Panc1 (cell line): ENCODE results near the gene SNRNP48. TPM values are rescaled to one million over a fixed set of nuclear protein-coding genes. Genes with fewer than 3 reads are reported as not detected.

Experiments used
- ATAC-seq: fragments of 200-7000 bp; cut with Tn5 transposase; 2 replicates; pipeline ENCODE4 v1.9.1; 2020; ENCODE audit warnings: mild to moderate bottlenecking, moderate library complexity
- BruUV-seq: library from RNA; stranded (reverse); fragments of 400-500 nt; replicated peaks from 2 replicates; lab custom pipeline; 2021; lab: Mats Ljungman, UMichigan
- CTCF ChIA-PET: fragments of 300-600 bp; sonication (Branson Sonifier 250); formaldehyde crosslinking; loops from one replicate; lab custom pipeline; 2022; ENCODE audit warnings: antibody characterized with exemption; lab: Charles Lee
- POLR2A ChIA-PET: fragments of 300-600 bp; sonication (Branson Sonifier 250); formaldehyde crosslinking; loops from one replicate; lab custom pipeline; 2022; ENCODE audit warnings: antibody characterized with exemption; lab: Charles Lee
- DNase-seq: peaks from one replicate; pipeline ENCODE4 v3.0.0-alpha.2; 2010; ENCODE audit warnings: low read depth, low spot score
- H3K27ac ChIP-seq: 2 replicates; pipeline ENCODE4 v1.5.1; 2011; ENCODE audit warnings: mild to moderate bottlenecking, low read length, inconsistent platforms
- H3K27me3 ChIP-seq: fragments of 200-500 bp; sonication (Bioruptor generic); 2 replicates; pipeline ENCODE4 v1.6.0; 2014; ENCODE audit warnings: low read length, inconsistent platforms; ENCODE audit not compliant: control insufficient read depth, insufficient read depth
- H3K36me3 ChIP-seq: fragments of 200-500 bp; sonication (Bioruptor generic); 2 replicates; pipeline ENCODE4 v1.5.1; 2014; ENCODE audit warnings: inconsistent platforms, mild to moderate bottlenecking, low read length, moderate library complexity; ENCODE audit not compliant: control insufficient read depth, insufficient read depth
- H3K4me1 ChIP-seq: 2 replicates; pipeline ENCODE4 v1.5.1; 2011; ENCODE audit warnings: inconsistent platforms, mild to moderate bottlenecking, low read length, moderate library complexity; ENCODE audit not compliant: control insufficient read depth, insufficient read depth
- H3K4me3 ChIP-seq, 2 experiments: 2 replicates each; pipeline ENCODE4 v1.5.1; 2011 to 2012; ENCODE audit warnings: low read depth in 2 of 2, low read length in 2 of 2, mild to moderate bottlenecking in 2 of 2, inconsistent platforms in 1 of 2, moderate library complexity in 1 of 2
- H3K9me3 ChIP-seq: fragments of 200-500 bp; sonication (Bioruptor generic); 2 replicates; pipeline ENCODE4 v1.5.1; 2014; ENCODE audit warnings: low read depth, mild to moderate bottlenecking, inconsistent platforms, low read length, moderate library complexity; ENCODE audit not compliant: control insufficient read depth, insufficient read depth
- CTCF ChIP-seq: fragments of 450-650 bp; IDR thresholded peaks from 2 replicates; pipeline ENCODE4 v1.5.1; 2017; ENCODE audit warnings: mild to moderate bottlenecking
- POLR2AphosphoS5 ChIP-seq: IDR thresholded peaks from 2 replicates; pipeline ENCODE4 v1.6.1; 2012; ENCODE audit warnings: mild to moderate bottlenecking, low read depth, low read length, moderate library complexity
- REST ChIP-seq, 2 experiments: IDR thresholded peaks; 2 replicates each; pipeline ENCODE4 v1.6.1; 2011 to 2012; ENCODE audit warnings: low read depth in 2 of 2, control low read depth in 1 of 2, low read length in 1 of 2, mild to moderate bottlenecking in 1 of 2, moderate library complexity in 1 of 2; ENCODE audit not compliant: insufficient read depth in 1 of 2
- SIN3A ChIP-seq: IDR thresholded peaks from 2 replicates; pipeline ENCODE4 v1.6.1; 2012; ENCODE audit warnings: low read depth, mild to moderate bottlenecking, low read length, moderate library complexity, borderline replicate concordance; ENCODE audit not compliant: insufficient read depth
- TCF7L2 ChIP-seq: IDR thresholded peaks from 2 replicates; pipeline ENCODE4 v1.6.1; 2011; ENCODE audit warnings: mild to moderate bottlenecking, low read depth, low read length, inconsistent platforms
- in situ Hi-C: cut with HindIII; loops from 2 replicates; pipeline ENCODE4 v1.10.0; 2016; ENCODE audit warnings: low sequenced_read_pairs, low pct_unique_long_range_greater_than_20kb
- intact Hi-C: fragments of 100-400 bp; cut with micrococcal nuclease; formaldehyde crosslinking; loops from one replicate; pipeline ENCODE4 v1.10.0; 2022; ENCODE audit not compliant: unreplicated experiment
- total RNA-seq: library from RNA; stranded (reverse); gene quantifications from one replicate; pipeline ENCODE4 v1.2.1, GENCODE V29; 2021; ENCODE audit not compliant: unreplicated experiment

Gene SNRNP48
- total RNA-seq, 1 experiment from 2014 or later, result 10.7 TPM

DNA sequence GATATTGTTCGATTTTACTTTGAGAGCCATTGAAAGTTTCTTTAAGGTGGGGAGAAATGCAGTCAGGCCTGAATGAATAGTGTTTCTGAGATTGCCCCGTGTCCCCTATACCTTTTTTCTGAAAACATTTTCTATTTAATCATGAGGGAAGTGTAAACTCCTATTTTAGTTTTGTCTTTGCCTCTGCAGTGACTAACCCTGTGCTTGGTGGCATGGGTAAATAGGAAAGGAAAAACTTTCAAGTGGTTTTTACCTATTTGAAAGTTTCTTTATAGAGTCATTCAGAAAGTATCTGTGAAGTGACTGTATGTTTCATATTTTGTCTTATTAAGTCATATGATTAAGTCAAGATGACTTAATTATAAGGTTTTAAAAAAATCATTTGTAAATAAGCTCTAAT is 14.5 kb downstream of the SNRNP48 start:
- intact Hi-C loops (no loop called here), in situ Hi-C loops (no loop called here)
- TF ChIP-seq CTCF (no peak), SIN3A (no peak), REST (IDR thresholded peaks at IDR 0.05; ENCODE audit: insufficient read depth in 1 of 2, low read depth in 2 of 2, low read length in 1 of 2) (no peak), POLR2AphosphoS5 (no peak), TCF7L2 (no peak)
- Histone ChIP-seq H3K36me3 (peaks cover 68% of the 10 kb centered on the region), H3K9me3 (no peaks in the 10 kb centered on the region), H3K4me3 (no peak overlapping the region), H3K27me3 (no peaks in the 10 kb centered on the region), H3K4me1 (no peaks in the 10 kb centered on the region), H3K27ac (no peak overlapping the region)
- ATAC-seq (no peak), DNase-seq (no peak)
- ChIA-PET CTCF (no interaction called here), POLR2A (no interaction called here)
- no TSS peak for BruUV-seq

DNA sequence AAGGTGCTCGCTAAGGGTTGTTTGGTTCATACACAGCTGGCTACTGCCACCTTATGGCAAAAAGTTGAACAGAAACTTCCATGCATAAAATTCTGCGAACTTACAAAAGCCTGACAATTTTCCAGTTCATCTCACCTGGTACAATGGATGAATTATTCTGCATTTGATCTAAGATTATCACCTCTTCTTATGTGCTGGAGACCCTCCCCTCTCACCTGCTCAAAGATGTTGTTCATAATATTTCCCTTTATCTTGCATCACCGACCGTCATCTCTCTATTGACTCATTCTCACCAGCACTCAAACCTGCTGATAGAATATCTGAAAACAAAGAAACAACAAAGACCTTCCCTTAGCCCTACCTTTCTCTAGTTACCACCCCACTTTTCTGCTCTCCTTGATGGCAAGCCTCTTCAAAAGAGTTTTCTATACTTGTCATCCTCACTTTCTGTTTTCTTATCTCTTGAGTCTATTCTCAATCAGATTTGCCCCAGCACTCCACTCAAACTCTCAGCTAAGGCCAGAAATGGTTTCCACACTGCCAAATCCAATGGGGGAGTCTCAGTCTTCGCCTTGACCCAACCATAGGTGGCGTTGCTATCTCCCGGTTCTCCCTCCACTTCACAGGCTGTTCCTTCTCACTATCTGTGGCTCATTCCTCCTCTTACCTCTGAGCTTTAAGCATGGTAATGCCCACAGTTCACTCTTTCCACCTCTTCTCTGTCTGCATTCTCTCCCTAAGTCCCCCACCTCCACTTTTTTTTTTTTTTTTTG is 25.8 kb downstream of the SNRNP48 start:
- CTCF ChIA-PET, result interaction anchor here (0.6 to 0.7 kb wide), 4 partner anchors 41 to 272 kb away, joined by 3 to 9 read pairs (median 6); no protein-coding TSS in a partner anchor
- Histone ChIP-seq H3K9me3 (no peaks in the 10 kb centered on the region), H3K27me3 (no peaks in the 10 kb centered on the region), H3K4me3 (no peak overlapping the region), H3K4me1 (no peaks in the 10 kb centered on the region), H3K36me3 (no peaks in the 10 kb centered on the region), H3K27ac (no peak overlapping the region)
- in situ Hi-C loops, result no loop called here
- TF ChIP-seq CTCF (peak; percentile 85), POLR2AphosphoS5 (no peak)
- ATAC-seq (peak; percentile 80), DNase-seq (peak; percentile 51)
- BruUV-seq, result no TSS peak
- intact Hi-C loops, result loop anchor here (1.0 to 5.0 kb wide), 3 partner anchors 190 to 339 kb away; no protein-coding TSS in a partner anchor
- POLR2A ChIA-PET, result no interaction called here
